Activated naive CD8-positive, alpha-beta T cell treated with anti-CD3 and anti-CD28 coated beads, Interleukin-2, amount 50 U/mL, for 24 hours (primary cell): Measurements from ENCODE around the gene ACP6.

Experiments
- ATAC-seq: fragments of 150-1000 bp; cut with Tn5 transposase; one replicate; pipeline ENCODE4 v1.10.0; 2021
- DNase-seq: peaks from one replicate; pipeline ENCODE4 v3.0.0; 2021
- H3K27ac Mint-ChIP-seq: one replicate; pipeline ENCODE4 v1.8.0; 2021; ENCODE audit warnings: mild to moderate bottlenecking, mixed read lengths
- H3K27me3 Mint-ChIP-seq: one replicate; pipeline ENCODE4 v1.8.0; 2021; ENCODE audit warnings: mixed read lengths
- H3K36me3 Mint-ChIP-seq: one replicate; pipeline ENCODE4 v1.8.0; 2021; ENCODE audit warnings: low read depth, mixed read lengths
- H3K4me1 Mint-ChIP-seq: one replicate; pipeline ENCODE4 v1.8.0; 2021; ENCODE audit warnings: mixed read lengths
- H3K4me3 Mint-ChIP-seq: one replicate; pipeline ENCODE4 v1.8.0; 2021; ENCODE audit warnings: mild to moderate bottlenecking, moderate library complexity, mixed read lengths
- H3K9me3 Mint-ChIP-seq: one replicate; pipeline ENCODE4 v1.8.0; 2021; ENCODE audit warnings: mixed read lengths

ACP6 gene

GRCh38 chr1:147598621-147599361 lies 71.5 kb downstream of the ACP6 start:
- Mint-ChIP-seq H3K4me3 (peak overlapping the region; percentile 96), H3K4me1 (peaks cover 34% of the 10 kb centered on the region), H3K36me3 (peaks cover 5% of the 10 kb centered on the region), H3K27ac (peak overlapping the region; percentile 77), H3K27me3 (no peaks in the 10 kb centered on the region), H3K9me3 (no peaks in the 10 kb centered on the region)
- ATAC-seq (peak; percentile 7), DNase-seq (peak; percentile 42)

GRCh38 chr1:147597010-147597409 lies 73.3 kb downstream of the ACP6 start:
- no peaks in the 10 kb centered on the region for H3K27me3 Mint-ChIP-seq
- ATAC-seq (no peak), DNase-seq (no peak)
- H3K36me3 Mint-ChIP-seq = peaks cover 1% of the 10 kb centered on the region
- no peak overlapping the region for H3K4me3 Mint-ChIP-seq
- H3K27ac Mint-ChIP-seq = no peak overlapping the region
- H3K9me3 Mint-ChIP-seq = no peaks in the 10 kb centered on the region
- peaks cover 24% of the 10 kb centered on the region for H3K4me1 Mint-ChIP-seq
